Measurements from ENCODE around the gene NTRK1.

Gene NTRK1

GRCh38 chr1:156897078-156897825, 36.6 kb downstream of the NTRK1 start:
- DNase-seq (ENCODE audit: low read depth, low spot score) = no peak

- no peak for DNase-seq (ENCODE audit: low read depth, low spot score)
Measured at GRCh38 chr1:156898161-156898566, 37.5 kb downstream of the NTRK1 start.

GRCh38 chr1:156898971-156899664, 38.5 kb downstream of the NTRK1 start:
- no peak for DNase-seq (ENCODE audit: low read depth, low spot score)

GRCh38 chr1:156899956-156900718, 39.5 kb downstream of the NTRK1 start:
- DNase-seq (ENCODE audit: low read depth, low spot score) = no peak

GRCh38 chr1:156900896-156901589, 40.4 kb downstream of the NTRK1 start:
- DNase-seq (ENCODE audit: low read depth, low spot score) = no peak

GRCh38 chr1:156901590-156901900, 40.9 kb downstream of the NTRK1 start:
- no peak for DNase-seq (ENCODE audit: low read depth, low spot score)

GRCh38 chr1:156901966-156902915, 41.6 kb downstream of the NTRK1 start:
- DNase-seq (ENCODE audit: low read depth, low spot score) = no peak

GRCh38 chr1:156903328-156904091, 42.8 kb downstream of the NTRK1 start:
- no peak for DNase-seq (ENCODE audit: low read depth, low spot score)

GRCh38 chr1:156904187-156904959, 43.7 kb downstream of the NTRK1 start:
- DNase-seq (ENCODE audit: low read depth, low spot score) = no peak

- no peak for DNase-seq (ENCODE audit: low read depth, low spot score)
Measured at GRCh38 chr1:156905176-156905575, 44.5 kb downstream of the NTRK1 start.

- no peak for DNase-seq (ENCODE audit: low read depth, low spot score)
Measured at GRCh38 chr1:156905651-156906050, 45.0 kb downstream of the NTRK1 start.

GRCh38 chr1:156906206-156906906, 45.7 kb downstream of the NTRK1 start:
- DNase-seq (ENCODE audit: low read depth, low spot score) = no peak

- DNase-seq (ENCODE audit: low read depth, low spot score) = no peak
Measured at GRCh38 chr1:156908541-156908940, 47.9 kb downstream of the NTRK1 start.

GRCh38 chr1:156908955-156909354, 48.3 kb downstream of the NTRK1 start:
- DNase-seq (ENCODE audit: low read depth, low spot score) = no peak

- no peak for DNase-seq (ENCODE audit: low read depth, low spot score)
Measured at GRCh38 chr1:156909671-156910070, 49.0 kb downstream of the NTRK1 start.

GRCh38 chr1:156910309-156910782, 49.7 kb downstream of the NTRK1 start:
- peak; percentile 33 for DNase-seq (ENCODE audit: low read depth, low spot score)

- DNase-seq (ENCODE audit: low read depth, low spot score) = no peak
Measured at GRCh38 chr1:156911577-156912298, 51.1 kb downstream of the NTRK1 start.

GRCh38 chr1:156912310-156912709, 51.6 kb downstream of the NTRK1 start:
- no peak for DNase-seq (ENCODE audit: low read depth, low spot score)

Data from activated naive CD8-positive, alpha-beta T cell treated with anti-CD3 and anti-CD28 coated beads, Interleukin-2, amount 50 U/mL, for 16 hours (primary cell).